GM23248 (cell line): Measurements from ENCODE around the gene MCTP2.
"Not testable (repeated sequence)": the region's sequence is repeated elsewhere in the genome, so short reads cannot be mapped to it uniquely, and the experiment has no call there.

Source experiments
- EZH2 ChIP-seq: fragments of 200-600 bp; sonication (generic); IDR thresholded peaks from 2 replicates; pipeline ENCODE4 v1.6.1; 2018; ENCODE audit warnings: antibody characterized with exemption, mild to moderate bottlenecking; ENCODE audit not compliant: insufficient read depth, poor library complexity, severe bottlenecking
- EZH2phosphoT487 ChIP-seq: fragments of 200-600 bp; sonication (generic); IDR thresholded peaks from 2 replicates; pipeline ENCODE4 v1.6.1; 2018; ENCODE audit warnings: antibody characterized with exemption, moderate library complexity, mild to moderate bottlenecking, low read depth; ENCODE audit not compliant: insufficient read depth

GRCh38 chr15:94243003-94243402 is 11.6 kb downstream of the MCTP2 start:
- not testable (repeated sequence) for TF ChIP-seq EZH2, EZH2phosphoT487
